LoVo (cell line): ENCODE data around the gene MAP1B.

Experiments
- DNase-seq: peaks from one replicate; pipeline ENCODE4 v3.0.0-alpha.2; 2016; ENCODE audit warnings: low spot score

MAP1B gene

DNA sequence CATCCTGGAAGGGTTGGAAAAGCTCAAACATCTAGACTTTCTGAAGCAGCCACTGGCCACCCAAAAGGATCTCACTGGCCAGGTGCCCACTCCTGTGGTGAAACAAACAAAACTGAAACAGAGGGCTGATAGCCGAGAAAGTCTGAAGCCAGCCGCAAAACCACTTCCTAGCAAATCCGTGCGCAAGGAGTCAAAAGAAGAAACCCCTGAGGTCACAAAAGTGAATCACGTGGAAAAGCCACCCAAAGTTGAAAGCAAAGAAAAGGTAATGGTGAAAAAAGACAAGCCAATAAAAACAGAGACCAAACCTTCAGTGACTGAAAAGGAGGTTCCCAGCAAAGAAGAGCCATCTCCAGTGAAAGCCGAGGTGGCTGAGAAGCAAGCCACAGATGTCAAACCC, 87.6 kb downstream of the MAP1B start:
- DNase-seq = no peak

- DNase-seq = no peak
Observed at GRCh38 chr5:72195581-72195980, 88.3 kb downstream of the MAP1B start.

DNA sequence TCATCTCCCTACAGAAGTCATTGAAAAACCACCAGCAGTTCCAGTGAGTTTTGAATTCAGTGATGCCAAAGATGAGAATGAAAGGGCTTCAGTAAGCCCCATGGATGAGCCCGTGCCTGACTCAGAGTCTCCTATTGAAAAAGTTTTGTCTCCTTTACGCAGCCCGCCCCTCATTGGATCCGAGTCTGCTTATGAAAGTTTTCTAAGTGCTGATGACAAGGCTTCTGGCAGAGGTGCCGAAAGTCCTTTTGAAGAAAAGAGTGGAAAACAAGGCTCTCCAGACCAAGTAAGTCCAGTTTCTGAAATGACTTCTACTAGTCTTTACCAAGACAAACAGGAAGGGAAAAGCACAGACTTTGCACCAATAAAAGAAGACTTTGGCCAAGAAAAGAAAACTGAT, 90.1 kb downstream of the MAP1B start:
- DNase-seq = no peak

GRCh38 chr5:72199681-72200080, 92.4 kb downstream of the MAP1B start:
- no peak for DNase-seq

GRCh38 chr5:72202331-72202825, 95.1 kb downstream of the MAP1B start:
- no peak for DNase-seq

DNA sequence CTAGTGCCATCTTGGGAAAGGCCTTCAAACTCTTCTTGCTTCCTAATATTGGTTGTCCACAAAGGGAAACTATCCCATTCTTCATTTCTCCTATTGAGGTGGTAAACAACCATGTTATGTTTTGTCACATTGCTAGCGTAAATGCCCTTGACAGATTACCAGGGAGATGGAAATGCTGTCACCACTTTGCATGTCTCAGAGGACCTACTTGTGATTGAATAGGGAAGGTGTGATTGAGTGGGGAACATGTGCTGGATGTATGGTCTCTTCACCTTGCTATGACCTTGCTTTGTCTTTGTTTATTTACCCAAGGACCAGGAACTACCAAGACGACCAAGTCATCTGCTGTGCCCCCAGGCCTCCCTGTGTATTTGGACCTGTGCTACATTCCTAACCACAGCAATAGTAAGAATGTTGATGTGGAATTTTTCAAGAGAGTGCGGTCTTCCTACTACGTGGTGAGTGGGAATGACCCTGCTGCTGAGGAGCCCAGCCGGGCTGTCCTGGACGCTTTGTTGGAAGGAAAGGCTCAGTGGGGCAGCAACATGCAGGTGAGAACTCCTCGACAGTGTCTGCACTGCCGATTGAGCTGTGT, 96.1 kb downstream of the MAP1B start:
- no peak for DNase-seq

GRCh38 chr5:72204946-72205345, 97.7 kb downstream of the MAP1B start:
- no peak for DNase-seq

GRCh38 chr5:72205431-72206009, 98.2 kb downstream of the MAP1B start:
- no peak for DNase-seq

- DNase-seq = no peak
Observed at GRCh38 chr5:72206160-72206559, 98.9 kb downstream of the MAP1B start.

- no peak for DNase-seq
Observed at GRCh38 chr5:72206994-72207393, 99.7 kb downstream of the MAP1B start.

DNA sequence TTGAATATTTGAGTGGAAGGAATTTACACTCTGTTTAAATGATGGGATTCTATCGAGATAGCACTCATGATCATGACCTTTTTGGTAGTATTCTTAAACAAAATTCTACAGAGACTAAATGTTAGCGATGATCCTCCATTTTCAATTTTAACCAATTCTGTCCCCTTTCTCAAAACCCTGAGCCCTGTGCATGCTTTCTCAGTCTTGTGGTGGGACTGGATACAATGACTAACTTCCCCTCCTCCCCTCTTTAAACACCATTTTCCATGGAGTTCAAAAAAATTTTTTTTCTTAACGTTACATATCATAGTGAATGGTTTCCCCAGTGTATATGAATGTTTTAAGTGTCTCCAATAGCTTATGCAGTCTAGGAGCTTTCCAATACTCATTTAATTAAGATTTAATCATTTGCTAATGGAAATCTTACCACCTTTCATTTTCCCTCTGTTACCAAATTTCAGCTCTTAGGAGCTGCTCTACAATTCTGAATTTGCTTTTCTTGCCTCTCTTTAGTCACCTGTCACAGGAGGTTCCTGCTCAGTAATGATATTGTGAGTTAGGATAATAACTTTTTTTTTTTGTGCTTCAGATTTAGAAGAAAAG, 101.2 kb downstream of the MAP1B start:
- DNase-seq = no peak

DNA sequence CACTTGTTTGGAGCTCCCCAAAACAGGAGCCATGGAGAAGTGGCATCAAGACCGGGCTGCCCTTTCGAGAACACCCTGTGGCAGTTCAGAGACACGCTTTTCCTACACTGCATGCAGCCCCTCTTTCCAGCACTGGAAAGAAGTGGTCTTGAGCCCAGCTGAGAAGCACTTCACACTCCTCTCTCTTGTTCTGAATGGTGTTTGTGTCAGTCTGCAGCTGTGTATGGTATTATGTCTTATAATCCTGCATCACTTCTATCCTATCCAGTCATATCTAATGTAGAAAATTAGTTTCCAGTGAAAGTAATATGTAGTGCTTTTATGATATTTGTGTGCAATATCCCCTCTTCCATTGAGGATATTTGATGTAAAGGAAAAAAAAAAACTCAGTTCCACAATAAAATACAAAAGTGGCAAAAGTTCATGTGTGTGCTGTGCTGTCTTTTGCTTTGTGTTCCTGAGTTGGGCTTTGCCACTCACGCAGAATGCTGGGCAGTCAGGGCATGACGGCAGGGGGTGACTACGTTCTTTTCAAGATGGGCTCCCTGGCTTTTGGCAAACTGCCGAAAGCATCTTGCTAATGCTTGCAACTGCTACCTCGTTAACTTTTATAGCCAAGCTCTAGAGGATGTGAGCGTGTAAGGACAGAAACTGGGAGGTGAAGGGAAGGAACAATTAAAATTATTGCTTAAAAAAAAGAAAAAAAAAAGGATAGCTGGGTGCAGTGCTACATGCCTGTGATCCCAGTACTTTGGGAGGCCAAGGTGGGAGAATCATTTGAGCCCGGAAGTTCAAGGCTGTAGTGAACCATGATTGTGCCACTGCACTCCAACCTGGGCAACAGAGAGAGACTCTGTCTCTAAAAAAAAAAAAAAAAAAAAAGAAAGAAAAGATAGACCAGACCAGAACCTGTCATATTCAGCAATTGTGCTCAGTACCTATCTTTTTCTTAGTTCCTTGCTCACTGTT, 102.2 kb downstream of the MAP1B start:
- peak; percentile 59 for DNase-seq

- peak; percentile 41 for DNase-seq
Observed at GRCh38 chr5:72210888-72211678, 103.8 kb downstream of the MAP1B start.

DNA sequence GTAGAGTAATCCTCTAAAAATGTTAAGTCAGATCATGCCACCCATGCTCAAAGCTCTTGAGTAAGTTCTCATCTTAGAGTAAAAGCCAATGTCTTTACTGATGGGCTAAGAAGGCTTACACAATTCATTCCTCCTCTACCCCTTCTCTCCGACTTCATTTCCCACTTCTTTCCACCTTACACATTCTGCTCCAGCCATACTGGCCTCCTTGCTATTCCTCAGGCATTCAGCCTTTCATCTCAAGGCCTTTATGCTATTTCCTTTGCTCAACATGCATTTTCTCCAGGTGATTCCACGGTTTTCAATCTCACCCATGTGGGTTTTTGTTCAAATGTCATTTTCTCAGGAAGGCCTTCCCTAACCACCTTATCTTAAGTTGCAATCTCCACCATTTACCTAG, 104.9 kb downstream of the MAP1B start:
- DNase-seq = no peak

- no peak for DNase-seq
Observed at GRCh38 chr5:72213482-72213881, 106.2 kb downstream of the MAP1B start.

DNA sequence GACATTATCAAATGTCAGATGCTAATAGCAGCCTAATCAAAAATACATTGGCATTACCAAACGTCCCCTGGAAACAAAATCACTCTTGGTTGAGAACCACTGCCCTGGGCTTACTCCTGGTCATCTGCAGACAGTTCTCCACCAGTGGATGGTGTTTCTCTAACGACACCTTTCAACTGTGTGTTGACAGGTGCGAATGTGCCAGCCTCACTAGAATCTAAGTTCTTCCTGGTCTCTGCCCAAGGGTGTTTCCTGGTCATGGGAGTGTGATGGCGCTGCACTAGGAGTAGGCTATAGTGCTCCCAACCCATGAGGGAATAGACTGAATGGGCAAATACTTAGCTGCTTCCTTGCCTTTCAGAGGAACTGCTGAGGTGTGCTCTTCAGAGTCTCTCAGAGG, 106.9 kb downstream of the MAP1B start:
- no peak for DNase-seq

DNA sequence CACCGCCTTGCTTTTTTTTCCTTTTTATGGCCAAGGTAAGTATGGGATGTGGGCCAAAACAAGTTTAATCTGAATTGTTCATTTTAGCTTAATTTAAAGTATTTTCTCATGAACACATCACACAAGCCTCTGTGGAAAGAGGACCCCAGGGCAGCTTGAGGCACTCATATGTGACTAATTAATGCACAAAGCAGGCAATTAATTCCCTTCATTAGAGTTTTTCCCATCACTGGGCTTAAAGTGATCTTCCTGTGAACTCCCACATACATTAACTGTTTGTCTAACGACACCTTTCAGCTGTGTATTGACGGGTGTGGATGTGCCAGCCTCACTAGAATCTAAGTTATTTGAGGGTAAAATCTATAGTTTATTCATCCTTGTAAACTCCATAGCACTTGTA, 109.5 kb downstream of the MAP1B start:
- DNase-seq = no peak

DNA sequence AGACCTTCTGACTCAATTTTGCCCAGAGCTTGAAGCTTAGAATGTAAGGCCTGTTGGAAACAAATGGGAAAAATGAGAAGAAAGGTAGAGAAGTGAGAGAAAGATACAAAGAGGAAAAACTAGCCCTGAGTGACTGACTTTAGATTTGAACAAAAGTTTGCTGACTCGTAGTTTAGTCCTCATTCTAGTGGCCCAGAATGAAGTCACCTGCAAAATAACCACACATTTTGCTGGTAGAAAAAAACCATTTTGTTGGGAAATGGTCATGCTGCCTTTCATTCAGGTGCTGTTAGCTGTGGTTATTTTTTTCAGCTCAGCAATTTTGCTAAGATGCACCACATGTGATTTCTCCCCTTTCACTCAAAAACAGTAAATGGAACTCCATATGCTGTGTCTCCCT, 113.8 kb downstream of the MAP1B start:
- DNase-seq = no peak

DNA sequence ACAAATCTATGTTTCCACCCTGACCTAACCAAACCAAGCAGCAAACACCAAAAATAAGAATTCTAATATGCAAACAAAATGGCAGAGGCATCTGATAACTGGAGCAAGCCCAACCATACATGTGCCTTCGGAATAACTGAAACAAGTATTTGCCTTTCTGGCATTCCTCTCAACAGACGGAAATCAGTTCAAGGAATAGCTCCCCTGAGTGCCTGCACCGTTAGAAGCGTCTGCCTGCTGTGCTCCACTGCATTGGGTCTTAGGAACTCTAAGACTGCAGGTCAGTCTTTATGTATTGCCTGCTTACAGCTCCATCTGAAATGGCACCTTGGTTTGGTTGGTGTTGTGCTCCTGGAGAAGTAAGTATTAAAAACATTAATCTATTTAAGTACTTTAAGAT, 114.3 kb downstream of the MAP1B start:
- no peak for DNase-seq

DNA sequence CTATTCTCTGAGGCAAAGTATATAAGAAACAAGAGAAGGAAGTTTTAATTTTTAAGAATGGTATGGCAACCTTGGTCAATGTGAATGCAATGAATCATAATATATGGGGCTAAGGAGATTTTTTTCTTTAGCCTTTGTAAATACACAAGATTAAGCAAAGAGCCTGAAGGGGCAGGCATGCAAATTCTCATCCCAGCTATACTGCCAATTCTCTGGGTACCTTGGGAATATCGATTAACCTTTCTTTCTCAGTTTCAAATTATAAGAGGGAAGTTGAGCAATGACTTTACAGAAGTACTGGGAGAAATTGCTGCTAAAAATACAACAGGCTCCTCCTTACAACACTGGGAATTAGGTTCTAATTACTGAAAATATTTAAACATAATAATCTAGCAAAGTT, 115.2 kb downstream of the MAP1B start:
- no peak for DNase-seq

- DNase-seq = no peak
Observed at GRCh38 chr5:72223371-72223770, 116.1 kb downstream of the MAP1B start.

DNA sequence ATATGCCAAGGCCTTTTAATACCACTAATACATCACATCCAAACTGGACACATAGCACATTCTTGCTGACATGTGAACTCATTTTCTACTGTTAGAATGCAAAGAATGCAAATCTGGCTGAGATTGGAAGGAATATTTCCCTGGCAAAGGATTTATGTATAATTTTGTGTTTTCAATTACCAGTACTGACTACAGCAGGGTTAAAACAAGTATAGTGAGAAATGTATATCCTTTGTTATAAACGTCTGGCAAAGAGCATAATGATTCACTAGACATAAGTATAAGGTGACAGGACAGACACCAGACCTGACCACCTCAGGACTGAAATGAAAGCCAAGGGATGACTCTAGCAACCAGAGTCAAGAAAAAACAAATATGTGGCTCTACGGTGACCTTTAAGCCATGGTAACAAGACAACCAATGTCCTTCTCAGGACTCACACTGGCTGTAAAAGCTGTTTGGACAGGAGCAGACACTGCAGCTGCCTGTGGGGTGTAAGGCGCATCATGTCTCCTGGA, 117.7 kb downstream of the MAP1B start:
- no peak for DNase-seq
